ENCODE data around the gene MOB3A.

Gene MOB3A

DNA sequence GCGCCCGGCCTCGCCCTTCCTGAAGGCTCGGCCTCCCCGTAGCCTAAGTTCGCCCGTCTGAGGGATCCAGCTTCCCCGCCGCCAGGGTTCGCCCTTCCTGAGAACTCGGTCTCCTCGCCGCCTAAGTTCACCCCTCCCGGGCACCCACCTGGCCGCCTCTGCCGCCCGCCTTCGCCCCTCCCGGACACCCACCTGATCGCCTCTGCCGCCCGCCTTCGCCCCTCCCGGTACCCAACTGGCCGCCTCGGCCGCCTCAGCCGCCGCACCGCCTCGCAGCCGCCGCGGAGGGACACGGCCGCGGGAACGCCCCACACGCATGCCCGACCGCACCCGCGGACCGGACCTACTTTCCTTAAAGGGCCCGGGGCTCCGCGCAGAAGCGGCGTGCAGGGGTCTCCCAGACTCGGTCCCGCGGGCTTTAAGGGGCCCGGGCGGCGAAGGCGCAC is at the start of gene MOB3A:
Gene MOB3A, minus strand, starts transcription at position 293 of the 446 bp plus-strand sequence. CDS start 17,766 bp downstream, outside the sequence.
- TF ChIP-seq GATA2 (IDR thresholded peaks at IDR 0.05; ENCODE audit: low read depth, low read length) (no peak), GATA3 (IDR thresholded peaks at IDR 0.05; ENCODE audit: low read depth, low read length) (no peak)

DNA sequence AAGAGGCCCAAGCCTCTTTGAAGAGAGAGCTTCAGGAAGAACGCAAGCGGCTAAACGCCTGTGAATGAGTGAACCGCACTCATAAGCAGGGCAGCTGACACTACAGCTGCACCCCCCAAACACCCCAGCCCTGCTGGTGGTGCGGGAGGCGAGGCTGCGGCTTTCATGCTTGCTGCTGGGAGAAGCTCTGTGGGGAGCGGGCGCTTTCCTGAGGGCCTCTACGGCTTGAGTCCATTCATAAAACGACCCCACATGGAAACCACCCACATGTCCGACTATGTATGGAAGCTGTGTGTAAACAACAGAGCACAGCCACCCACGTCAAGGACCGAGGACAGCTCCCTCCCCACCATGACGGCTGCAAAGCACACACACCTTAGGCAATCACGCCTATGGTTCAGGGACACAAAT is 49.7 kb upstream of the MOB3A start:
- TF ChIP-seq GATA2 (IDR thresholded peaks at IDR 0.05; ENCODE audit: low read depth, low read length) (no peak), GATA3 (IDR thresholded peaks at IDR 0.05; ENCODE audit: low read depth, low read length) (no peak)

DNA sequence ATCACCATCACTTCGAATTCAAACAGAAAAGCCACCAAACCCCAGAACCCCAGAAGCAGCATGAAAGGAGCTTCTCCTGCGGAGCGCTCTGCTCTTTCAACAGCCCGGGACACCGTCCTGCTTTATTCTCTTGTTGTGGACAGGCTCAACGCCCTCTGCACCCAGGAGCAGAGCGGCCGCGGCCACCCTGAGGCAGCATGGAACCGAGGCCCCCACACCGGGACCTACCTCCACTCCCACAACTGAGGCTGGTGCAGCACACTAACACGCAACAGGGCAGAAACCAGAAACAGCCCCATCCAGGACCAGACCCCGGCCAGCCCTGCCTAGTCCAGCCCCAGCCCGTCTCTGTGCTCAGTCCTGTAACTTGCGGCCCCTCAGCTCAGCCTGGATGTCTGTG is 48.1 kb upstream of the MOB3A start:
- TF ChIP-seq GATA3 (IDR thresholded peaks at IDR 0.05; ENCODE audit: low read depth, low read length) (no peak), GATA2 (IDR thresholded peaks at IDR 0.05; ENCODE audit: low read depth, low read length) (no peak)

DNA sequence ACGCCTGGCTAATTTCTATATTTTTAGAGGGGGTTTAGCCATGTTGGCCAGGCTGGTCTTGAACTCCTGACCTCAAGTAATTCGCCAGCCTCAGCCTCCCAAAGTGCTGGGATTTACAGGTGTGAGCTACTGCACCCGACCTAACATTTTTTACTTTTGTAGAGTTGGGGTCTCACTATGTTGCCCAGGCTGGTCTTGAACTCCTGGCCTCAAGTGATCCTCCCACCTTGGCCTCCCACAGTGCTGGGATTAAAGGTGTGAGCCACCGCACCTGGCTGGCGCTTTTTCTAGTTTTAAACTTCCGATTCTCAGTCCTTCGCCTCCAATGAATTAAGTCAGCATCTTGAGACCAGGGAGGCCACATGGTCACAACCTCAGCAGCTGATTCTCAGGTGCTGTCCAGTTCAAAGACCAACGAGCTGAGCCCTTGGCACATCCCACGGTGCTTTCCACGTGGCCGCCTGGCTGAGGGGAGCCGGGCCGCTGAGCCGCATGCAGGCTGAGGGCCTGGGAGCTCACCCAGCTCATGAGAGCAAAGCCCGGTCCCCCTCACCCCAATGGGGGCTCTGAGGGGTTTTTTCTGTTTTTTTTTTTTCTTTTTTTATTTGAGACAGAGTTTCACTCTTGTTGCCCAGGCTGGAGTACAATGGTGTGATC is 46.2 kb upstream of the MOB3A start:
- TF ChIP-seq GATA3 (IDR thresholded peaks at IDR 0.05; ENCODE audit: low read depth, low read length), result no peak
- no peak for TF ChIP-seq GATA2 (IDR thresholded peaks at IDR 0.05; ENCODE audit: low read depth, low read length)

DNA sequence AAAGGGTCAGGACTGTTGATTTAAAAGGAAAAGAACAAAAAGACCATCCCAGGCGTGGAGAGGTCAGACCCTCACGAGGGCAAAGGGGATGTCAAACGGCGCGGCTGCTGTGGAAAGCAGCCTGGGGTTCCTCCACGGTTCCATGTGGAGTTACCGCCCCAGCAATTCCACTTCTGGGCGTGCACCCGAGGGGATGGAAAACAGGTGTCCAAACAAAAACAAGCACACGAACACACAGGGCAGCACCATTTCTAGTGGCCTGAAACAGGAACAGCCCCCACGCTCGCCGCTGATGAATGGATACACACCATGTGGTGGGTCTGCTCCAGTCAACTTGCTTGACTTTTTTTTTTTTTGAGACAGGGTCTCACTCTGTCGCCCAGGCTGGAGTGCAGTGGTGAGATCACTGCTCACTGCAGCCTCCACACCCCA is 44.0 kb upstream of the MOB3A start:
- TF ChIP-seq GATA3 (IDR thresholded peaks at IDR 0.05; ENCODE audit: low read depth, low read length) (no peak), GATA2 (IDR thresholded peaks at IDR 0.05; ENCODE audit: low read depth, low read length) (no peak)

DNA sequence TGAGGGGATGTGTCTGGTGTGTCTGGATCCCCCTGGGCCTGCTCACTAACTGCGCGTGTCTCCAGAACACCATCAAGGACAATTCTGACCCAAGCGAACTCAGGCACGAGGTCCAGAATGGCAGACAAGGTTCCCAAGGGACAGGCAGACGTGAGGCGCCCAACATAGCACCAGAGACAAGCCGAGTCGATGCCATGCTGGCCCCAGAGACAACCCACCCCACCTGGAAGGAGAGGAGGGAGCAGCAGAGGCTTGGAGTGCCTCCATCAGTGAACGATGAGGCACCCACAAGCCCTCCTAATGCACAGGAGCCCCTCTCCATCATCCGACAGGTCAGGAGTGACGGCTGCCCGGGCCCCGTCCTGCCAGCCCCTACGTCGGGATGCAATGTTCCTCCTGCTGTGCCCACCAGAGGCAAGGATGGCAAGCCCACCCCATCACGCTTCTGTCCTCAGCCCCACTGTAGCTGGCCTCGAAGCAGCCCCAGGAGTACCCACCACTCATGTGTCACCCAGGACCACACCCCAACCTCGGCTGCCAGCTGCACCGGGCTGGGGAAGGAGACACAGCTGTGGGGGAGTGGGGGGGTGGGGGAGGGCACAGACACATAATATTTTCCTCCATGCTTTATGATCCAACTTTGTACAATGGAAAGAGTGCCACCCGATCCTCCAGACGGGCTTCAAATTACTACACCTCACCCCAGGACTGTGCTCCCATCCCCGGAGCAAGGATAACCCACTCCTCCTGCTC is 43.4 kb upstream of the MOB3A start:
- TF ChIP-seq GATA2 (IDR thresholded peaks at IDR 0.05; ENCODE audit: low read depth, low read length), result no peak
- TF ChIP-seq GATA3 (IDR thresholded peaks at IDR 0.05; ENCODE audit: low read depth, low read length), result no peak

DNA sequence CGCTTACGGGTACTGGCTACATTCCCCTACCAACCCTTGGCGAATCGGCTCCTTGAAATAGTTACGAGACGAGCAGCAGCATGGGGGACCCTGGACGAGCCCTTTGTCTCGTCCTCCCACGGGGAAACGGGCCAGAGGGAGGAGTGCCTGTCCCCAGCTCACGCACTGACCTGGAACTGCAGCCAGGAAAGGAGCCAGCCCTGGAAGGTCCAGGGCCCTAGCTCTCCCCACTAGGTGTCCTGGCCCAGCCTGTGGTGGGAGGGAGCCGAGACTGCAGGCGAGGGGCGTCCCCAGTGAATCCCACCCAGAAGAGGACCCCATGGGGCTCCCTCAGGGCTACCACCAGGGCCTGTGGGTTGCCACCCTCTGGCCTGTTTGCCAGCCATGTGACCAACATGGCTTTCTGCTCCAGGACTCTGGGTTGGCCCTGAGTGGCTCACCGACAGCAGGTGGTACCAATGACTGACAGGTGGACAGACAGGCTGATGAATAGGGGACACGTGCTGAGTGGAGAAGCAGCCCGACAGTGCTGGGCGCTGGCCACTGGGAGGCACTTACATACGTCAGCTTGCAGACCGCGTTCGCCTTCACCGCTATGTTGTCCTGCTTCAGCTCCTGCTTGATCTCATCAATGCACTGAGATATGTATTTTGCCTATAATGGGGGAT is 42.1 kb upstream of the MOB3A start:
- no peak for TF ChIP-seq GATA3 (IDR thresholded peaks at IDR 0.05; ENCODE audit: low read depth, low read length)
- no peak for TF ChIP-seq GATA2 (IDR thresholded peaks at IDR 0.05; ENCODE audit: low read depth, low read length)

DNA sequence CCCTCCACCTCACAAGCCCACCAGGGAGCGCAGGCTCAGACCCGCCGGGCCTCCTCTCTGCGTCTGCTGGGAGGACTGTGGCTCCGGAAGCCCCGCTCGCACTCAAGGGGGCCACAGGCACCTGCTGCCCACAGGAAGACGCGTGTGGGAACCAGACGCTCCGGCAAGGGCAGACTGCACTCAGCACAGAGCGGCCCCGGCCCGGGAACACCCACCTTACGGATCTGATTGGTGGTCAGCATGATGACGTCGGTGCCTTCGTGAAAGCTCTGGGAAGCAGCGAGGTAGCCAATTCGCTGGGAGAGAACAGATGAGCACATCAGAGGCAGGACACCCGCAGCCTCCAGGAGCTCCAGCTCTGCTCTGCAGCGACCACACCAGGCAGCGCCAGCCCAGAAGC is 40.7 kb upstream of the MOB3A start:
- TF ChIP-seq GATA2 (IDR thresholded peaks at IDR 0.05; ENCODE audit: low read depth, low read length) (no peak), GATA3 (IDR thresholded peaks at IDR 0.05; ENCODE audit: low read depth, low read length) (no peak)

DNA sequence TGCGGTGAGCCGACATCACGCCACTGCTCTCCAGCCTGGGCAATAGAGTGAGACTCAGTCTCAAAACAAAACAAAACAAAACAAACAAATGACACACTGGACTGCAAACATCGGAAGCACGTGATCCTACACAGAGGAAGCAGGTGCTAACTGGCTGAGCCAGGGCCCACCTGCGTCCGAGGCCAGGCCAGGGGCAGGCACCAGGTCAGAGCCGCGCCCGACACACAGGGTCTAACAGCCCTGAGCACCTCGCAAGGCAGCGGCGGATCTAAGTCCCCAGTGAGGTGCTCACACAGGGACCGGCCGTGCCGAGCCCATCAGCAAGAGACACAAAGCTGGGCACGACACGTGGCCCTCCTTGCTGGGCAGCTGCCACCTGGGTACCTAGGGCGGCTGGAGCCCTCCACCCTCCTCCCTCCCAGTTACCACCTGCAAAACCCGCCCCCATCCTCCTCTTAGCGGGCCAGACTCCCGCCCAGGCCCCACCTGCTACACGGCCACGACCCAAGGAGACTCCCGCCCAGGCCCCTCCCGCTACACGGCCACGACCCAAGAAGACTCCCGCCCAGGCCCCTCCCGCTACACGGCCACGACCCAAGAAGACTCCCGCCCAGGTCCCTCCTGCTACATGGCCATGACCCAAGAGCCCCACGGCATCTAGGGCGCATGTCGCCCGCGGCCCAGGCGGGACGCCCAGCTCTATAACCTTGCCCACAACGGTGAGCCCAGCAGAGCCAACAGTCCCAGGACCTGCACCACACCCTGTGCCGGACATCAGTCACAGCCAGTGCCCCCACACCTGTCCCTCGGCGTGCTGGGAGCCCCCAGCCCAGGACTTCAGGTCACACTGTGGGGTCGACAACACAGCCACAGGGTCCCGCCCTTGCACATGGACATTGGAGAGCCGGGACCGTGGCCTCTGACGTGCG is 39.6 kb upstream of the MOB3A start:
- TF ChIP-seq GATA2 (IDR thresholded peaks at IDR 0.05; ENCODE audit: low read depth, low read length) (no peak), GATA3 (IDR thresholded peaks at IDR 0.05; ENCODE audit: low read depth, low read length) (no peak)

DNA sequence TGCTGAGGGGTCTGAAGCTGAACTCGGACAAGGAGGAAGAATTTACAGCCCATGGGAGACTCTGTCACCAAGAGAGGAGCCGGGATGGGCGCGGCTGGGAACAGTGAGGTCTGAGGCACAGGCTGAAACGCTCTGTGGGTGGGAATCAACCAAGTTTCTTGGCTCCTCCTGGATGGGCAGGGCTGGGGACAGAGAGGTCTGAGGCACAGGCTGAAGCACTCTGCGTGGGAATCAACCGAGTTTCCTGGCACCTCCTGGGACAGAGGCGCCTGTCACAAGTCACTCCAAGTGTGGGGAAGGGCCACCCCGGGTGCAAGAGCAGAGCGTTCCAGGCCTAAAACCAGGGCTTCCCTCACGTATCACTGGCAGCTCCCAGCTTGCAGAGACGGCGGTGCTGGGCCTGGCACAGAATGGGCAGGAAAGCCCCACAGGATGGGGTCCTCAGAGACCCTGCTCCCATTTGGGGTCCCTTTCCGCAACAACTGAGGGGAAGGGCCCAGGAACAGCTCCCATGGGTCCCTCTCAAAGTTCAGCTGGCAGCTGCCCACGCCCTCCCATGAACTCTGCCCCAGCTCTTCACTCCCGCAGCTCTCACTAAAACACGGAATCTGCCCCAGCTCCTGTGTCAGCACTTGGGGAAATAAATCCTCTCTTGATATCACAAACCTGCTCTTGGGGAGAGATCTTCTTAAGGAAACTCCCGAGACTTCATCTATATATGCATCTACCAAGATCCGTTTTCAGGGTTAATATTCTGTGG is 36.8 kb upstream of the MOB3A start:
- TF ChIP-seq GATA3 (IDR thresholded peaks at IDR 0.05; ENCODE audit: low read depth, low read length) (no peak), GATA2 (IDR thresholded peaks at IDR 0.05; ENCODE audit: low read depth, low read length) (no peak)

DNA sequence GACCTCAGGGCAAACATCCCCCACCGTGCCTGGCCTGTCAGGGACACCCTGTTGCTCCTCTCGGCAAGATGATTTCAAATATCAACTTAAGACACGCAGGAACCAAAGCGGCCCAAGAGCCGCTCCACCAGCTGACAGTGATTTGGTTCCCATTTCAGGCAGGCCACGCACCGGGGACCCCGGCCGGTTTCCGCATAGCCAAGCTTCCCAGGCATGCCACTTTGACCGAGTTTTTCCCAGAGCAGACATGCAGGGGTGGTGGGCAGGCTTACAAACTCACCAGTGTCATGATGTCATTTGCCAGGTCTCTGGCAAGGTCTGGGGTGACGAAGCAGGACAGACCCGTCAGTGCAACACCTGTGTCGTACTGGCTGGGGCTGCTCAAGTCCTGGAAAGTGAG is 36.1 kb upstream of the MOB3A start:
- TF ChIP-seq GATA2 (IDR thresholded peaks at IDR 0.05; ENCODE audit: low read depth, low read length) (no peak), GATA3 (IDR thresholded peaks at IDR 0.05; ENCODE audit: low read depth, low read length) (no peak)

DNA sequence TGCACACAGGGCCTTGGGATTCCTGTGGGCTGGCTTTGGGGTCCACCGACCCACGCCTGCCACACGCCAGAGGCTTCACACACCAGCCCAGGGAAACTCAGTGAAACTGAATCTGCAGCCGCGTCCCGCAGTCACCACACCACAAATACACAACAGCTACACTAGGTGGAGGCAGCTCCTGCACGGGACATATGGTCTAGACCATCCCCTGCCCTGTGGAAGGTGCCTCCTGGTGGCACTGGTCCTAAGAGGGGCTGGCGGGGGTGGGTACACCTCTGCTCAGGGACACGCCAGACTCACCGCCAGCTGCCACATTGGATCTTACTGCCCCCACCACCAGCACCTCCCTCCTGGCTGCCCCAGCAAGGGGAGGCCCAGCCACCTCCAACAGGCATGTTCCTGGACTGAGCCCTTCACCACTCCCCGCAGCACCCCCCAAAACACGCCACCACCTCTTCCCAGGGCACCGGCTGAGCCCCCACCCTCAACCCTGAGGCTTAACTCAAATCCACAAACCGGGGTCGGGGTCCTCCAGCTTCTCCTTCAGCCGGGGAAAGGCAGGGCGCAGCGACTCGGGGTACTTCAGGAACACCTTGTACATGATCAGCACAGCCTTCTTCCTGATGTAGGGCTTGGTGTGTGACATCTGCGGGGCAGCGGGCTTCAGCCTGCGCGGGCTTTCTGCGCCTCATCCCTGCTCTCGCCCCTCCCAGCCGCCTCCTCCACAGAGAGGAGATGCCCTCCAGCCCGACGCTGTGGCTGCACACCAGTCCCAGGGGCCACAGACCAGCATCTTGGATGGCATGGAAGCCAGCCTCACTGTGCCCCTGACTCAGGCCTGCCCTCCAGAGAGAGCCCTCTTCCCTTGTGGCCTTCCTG is 34.0 kb upstream of the MOB3A start:
- TF ChIP-seq GATA2 (IDR thresholded peaks at IDR 0.05; ENCODE audit: low read depth, low read length) (no peak), GATA3 (IDR thresholded peaks at IDR 0.05; ENCODE audit: low read depth, low read length) (no peak)

Data from SH-SY5Y (cell line).